ENCODE data around the gene MSRB3. TPM values are rescaled to one million over a fixed set of nuclear protein-coding genes. Genes with fewer than 3 reads are reported as not detected.

MSRB3 gene
- total RNA-seq, 2 donors from 2014 or later: 1.2 to 2.1 TPM

GRCh38 chr12:65493913-65494245 is 215.4 kb downstream of the MSRB3 start:
- no peak overlapping the region for H3K27ac ChIP-seq (ENCODE audit: low read depth, low read length)
- H3K4me3 ChIP-seq (ENCODE audit: low read length): no peak overlapping the region
- H3K27me3 Mint-ChIP-seq (ENCODE audit: insufficient read depth): peaks cover 7% of the 10 kb centered on the region
- H3K4me3 Mint-ChIP-seq: no peak overlapping the region
- H3K9me3 Mint-ChIP-seq: no peaks in the 10 kb centered on the region
- no peaks in the 10 kb centered on the region for H3K36me3 Mint-ChIP-seq (ENCODE audit: low read depth)
- TF ChIP-seq CTCF (conservative IDR thresholded peaks at IDR 0.05): no peak
- H3K36me3 ChIP-seq (ENCODE audit: control insufficient read depth, insufficient read depth, low read length): no peaks in the 10 kb centered on the region
- H3K9me3 ChIP-seq (ENCODE audit: control insufficient read depth, low read length): no peaks in the 10 kb centered on the region
- H3K9ac ChIP-seq (ENCODE audit: extremely low read depth, low read length, poor library complexity, severe bottlenecking): no peak overlapping the region
- no peak for DNase-seq
- H3K4me1 ChIP-seq (ENCODE audit: control insufficient read depth, insufficient read depth, low read length): no peaks in the 10 kb centered on the region
- H3K4me1 Mint-ChIP-seq: peaks cover 5% of the 10 kb centered on the region
- no peak overlapping the region for H3K27ac Mint-ChIP-seq
- 65 to 70% methylated on average over 1 of the region's 1 CpG for WGBS, 2 experiments (ENCODE audit: insufficient coverage in 1 of 2, insufficient read length in 1 of 2)
- H3K27me3 ChIP-seq (ENCODE audit: control insufficient read depth, insufficient read depth, low read length, poor library complexity, severe bottlenecking): no peaks in the 10 kb centered on the region

- no peak overlapping the region for H3K27ac Mint-ChIP-seq
- TF ChIP-seq CTCF (conservative IDR thresholded peaks at IDR 0.05): no peak
- Histone ChIP-seq H3K4me1 (ENCODE audit: control insufficient read depth, insufficient read depth, low read length) (no peaks in the 10 kb centered on the region), H3K27ac (ENCODE audit: low read depth, low read length) (no peak overlapping the region), H3K36me3 (ENCODE audit: control insufficient read depth, insufficient read depth, low read length) (no peaks in the 10 kb centered on the region), H3K4me3 (ENCODE audit: low read length) (no peak overlapping the region), H3K27me3 (ENCODE audit: control insufficient read depth, insufficient read depth, low read length, poor library complexity, severe bottlenecking) (no peaks in the 10 kb centered on the region), H3K9me3 (ENCODE audit: control insufficient read depth, low read length) (no peaks in the 10 kb centered on the region), H3K9ac (ENCODE audit: extremely low read depth, low read length, poor library complexity, severe bottlenecking) (no peak overlapping the region)
- peaks cover 5% of the 10 kb centered on the region for H3K4me1 Mint-ChIP-seq
- WGBS, 2 experiments (ENCODE audit: insufficient coverage in 1 of 2, insufficient read length in 1 of 2): 94% methylated on average over 2 of the region's 2 CpGs; no CpG with 5 or more reads in 1 of the 2 experiments
- no peaks in the 10 kb centered on the region for H3K9me3 Mint-ChIP-seq
- peaks cover 7% of the 10 kb centered on the region for H3K27me3 Mint-ChIP-seq (ENCODE audit: insufficient read depth)
- no peak overlapping the region for H3K4me3 Mint-ChIP-seq
- H3K36me3 Mint-ChIP-seq (ENCODE audit: low read depth): no peaks in the 10 kb centered on the region
- DNase-seq: no peak
Measured at GRCh38 chr12:65494537-65494936, 216.1 kb downstream of the MSRB3 start.

- no peaks in the 10 kb centered on the region for H3K4me1 ChIP-seq (ENCODE audit: control insufficient read depth, insufficient read depth, low read length)
- 89% methylated on average over 2 of the region's 2 CpGs; no CpG with 5 or more reads in 1 of the 2 experiments for WGBS, 2 experiments (ENCODE audit: insufficient coverage in 1 of 2, insufficient read length in 1 of 2)
- Mint-ChIP-seq H3K27ac (no peak overlapping the region), H3K36me3 (ENCODE audit: low read depth) (no peaks in the 10 kb centered on the region), H3K27me3 (ENCODE audit: insufficient read depth) (peaks cover 7% of the 10 kb centered on the region), H3K9me3 (no peaks in the 10 kb centered on the region), H3K4me1 (peaks cover 5% of the 10 kb centered on the region), H3K4me3 (no peak overlapping the region)
- DNase-seq: no peak
- no peak overlapping the region for H3K27ac ChIP-seq (ENCODE audit: low read depth, low read length)
- no peaks in the 10 kb centered on the region for H3K27me3 ChIP-seq (ENCODE audit: control insufficient read depth, insufficient read depth, low read length, poor library complexity, severe bottlenecking)
- H3K36me3 ChIP-seq (ENCODE audit: control insufficient read depth, insufficient read depth, low read length): no peaks in the 10 kb centered on the region
- H3K9me3 ChIP-seq (ENCODE audit: control insufficient read depth, low read length): no peaks in the 10 kb centered on the region
- H3K9ac ChIP-seq (ENCODE audit: extremely low read depth, low read length, poor library complexity, severe bottlenecking): no peak overlapping the region
- no peak overlapping the region for H3K4me3 ChIP-seq (ENCODE audit: low read length)
- TF ChIP-seq CTCF (conservative IDR thresholded peaks at IDR 0.05): no peak
Measured at GRCh38 chr12:65495233-65495632, 216.8 kb downstream of the MSRB3 start.

Data from endodermal cell (in vitro differentiated cells).